H1 (cell line): ENCODE measurements around the gene SYDE2. TPM values are rescaled to one million over a fixed set of nuclear protein-coding genes. Genes with fewer than 3 reads are reported as not detected.
A peak's percentile ranks its signal among the peaks of the same experiment; 100 is the strongest.

Experiments
- CTCF ChIA-PET: fragments of 300-600 bp; sonication (Branson Sonifier 250); formaldehyde crosslinking; loops from one replicate; lab custom pipeline; 2021; ENCODE audit not compliant: partially characterized antibody; lab: Charles Lee
- POLR2A ChIA-PET: fragments of 300-600 bp; sonication (Branson Sonifier 250); formaldehyde crosslinking; loops from one replicate; lab custom pipeline; 2021; ENCODE audit warnings: inconsistent platforms; ENCODE audit not compliant: partially characterized antibody; lab: Charles Lee
- DNase-seq, 2 experiments: peaks; one replicate each; pipeline versions ENCODE4 v3.0.0 to v3.0.0-alpha.2; 2010 to 2022; ENCODE audit warnings: low spot score in 2 of 2, low read depth in 1 of 2, mixed read lengths in 1 of 2
- FAIRE-seq: peaks from 2 replicates; lab custom pipeline; 2011; peaks lifted over from hg19 to GRCh38; lab: Jason Lieb, UNC
- H2AFZ ChIP-seq: 2 replicates; pipeline ENCODE4 v1.8.1; 2012; ENCODE audit warnings: low read length, inconsistent platforms
- H2AK5ac ChIP-seq: 2 replicates; pipeline ENCODE4 v1.6.1; 2013; ENCODE audit warnings: low read depth, low read length
- H2BK120ac ChIP-seq: replicated peaks from 2 replicates; pipeline ENCODE3; 2013; ENCODE audit warnings: low read depth, low read length, inconsistent platforms
- H2BK12ac ChIP-seq: 2 replicates; pipeline ENCODE4 v1.6.1; 2013; ENCODE audit warnings: low read depth, low read length
- H2BK15ac ChIP-seq: 2 replicates; pipeline ENCODE4 v1.6.1; 2013; ENCODE audit warnings: low read length
- H2BK20ac ChIP-seq: 2 replicates; pipeline ENCODE4 v1.6.1; 2013; ENCODE audit warnings: low read length
- H2BK5ac ChIP-seq: 2 replicates; pipeline ENCODE4 v1.6.1; 2013; ENCODE audit warnings: low read depth, low read length
- H3K14ac ChIP-seq: 2 replicates; pipeline ENCODE4 v1.6.1; 2013; ENCODE audit warnings: inconsistent platforms; ENCODE audit not compliant: insufficient read length
- H3K18ac ChIP-seq: 2 replicates; pipeline ENCODE4 v1.6.1; 2013; ENCODE audit warnings: low read length; ENCODE audit errors: extremely low read depth
- H3K23ac ChIP-seq: 2 replicates; pipeline ENCODE4 v1.6.1; 2013; ENCODE audit warnings: inconsistent platforms; ENCODE audit not compliant: insufficient read length
- H3K23me2 ChIP-seq: 2 replicates; pipeline ENCODE4 v1.6.1; 2013; ENCODE audit warnings: low read depth, low read length
- H3K27ac ChIP-seq: 2 replicates; pipeline ENCODE4 v1.6.1; 2011; ENCODE audit warnings: low read depth, low read length, inconsistent platforms
- H3K27me3 ChIP-seq, 4 experiments: replicated peaks in 1 of 4; 1 replicate in 1 of 4; 2 replicates in 3 of 4; pipeline versions ENCODE4 v1.6.1 to v1.8.1; 2011 to 2013; ENCODE audit warnings: low read length in 3 of 4, mild to moderate bottlenecking in 3 of 4, inconsistent platforms in 2 of 4, mixed read lengths in 2 of 4, moderate library complexity in 1 of 4; ENCODE audit not compliant: control insufficient read depth in 3 of 4, insufficient read depth in 3 of 4; ENCODE audit errors: extremely low read depth in 1 of 4
- H3K36me3 ChIP-seq, 4 experiments: 2 replicates each; pipeline versions ENCODE4 v1.6.1 to v1.8.1; 2011 to 2013; ENCODE audit warnings: mild to moderate bottlenecking in 4 of 4, low read length in 3 of 4, moderate library complexity in 2 of 4, control low read depth in 1 of 4, inconsistent platforms in 1 of 4; ENCODE audit not compliant: insufficient read depth in 4 of 4, control insufficient read depth in 2 of 4
- H3K4ac ChIP-seq: replicated peaks from 2 replicates; pipeline ENCODE3; 2013; ENCODE audit warnings: low read length, low read depth, mixed read lengths, inconsistent platforms; ENCODE audit not compliant: insufficient read length
- H3K4me1 ChIP-seq, 4 experiments: replicated peaks in 1 of 4; 1 replicate in 1 of 4; 2 replicates in 3 of 4; pipeline versions ENCODE4 v1.6.1 to v1.8.1; 2011 to 2013; ENCODE audit warnings: low read length in 3 of 4, inconsistent platforms in 2 of 4, mixed read lengths in 1 of 4; ENCODE audit not compliant: insufficient read depth in 4 of 4, control insufficient read depth in 3 of 4
- H3K4me2 ChIP-seq, 2 experiments: 2 replicates each; pipeline versions ENCODE4 v1.6.1 to v1.8.1; 2011 to 2013; ENCODE audit warnings: low read depth in 2 of 2, low read length in 2 of 2, control low read depth in 1 of 2, inconsistent platforms in 1 of 2, mild to moderate bottlenecking in 1 of 2; ENCODE audit not compliant: insufficient read depth in 1 of 2
- H3K4me3 ChIP-seq, 4 experiments: fragments of 200-600, 300-600 bp in 1 of 4; sonication (generic), shearing (Covaris generic), sonication (Bioruptor Twin) in 1 of 4; 2 replicates each; pipeline versions ENCODE4 v1.5.1 to v1.8.1; 2011 to 2016; ENCODE audit warnings: low read length in 4 of 4, low read depth in 3 of 4, control low read depth in 2 of 4, inconsistent platforms in 2 of 4, mild to moderate bottlenecking in 2 of 4, mixed read lengths in 1 of 4, moderate library complexity in 1 of 4; ENCODE audit not compliant: insufficient read depth in 2 of 4; ENCODE audit errors: extremely low read depth in 1 of 4
- H3K56ac ChIP-seq: replicated peaks from 2 replicates; pipeline ENCODE3; 2013; ENCODE audit warnings: low read depth, mild to moderate bottlenecking, mixed read lengths, low read length, inconsistent platforms; ENCODE audit not compliant: insufficient read length
- H3K79me1 ChIP-seq: 2 replicates; pipeline ENCODE4 v1.6.1; 2013; ENCODE audit warnings: low read depth, low read length, control low read depth
- H3K79me2 ChIP-seq, 2 experiments: 2 replicates each; pipeline versions ENCODE4 v1.6.1 to v1.8.1; 2012 to 2013; ENCODE audit warnings: low read length in 2 of 2, mild to moderate bottlenecking in 2 of 2, inconsistent platforms in 1 of 2; ENCODE audit not compliant: insufficient read depth in 2 of 2, control insufficient read depth in 1 of 2
- H3K9ac ChIP-seq, 4 experiments: replicated peaks in 1 of 4; 1 replicate in 1 of 4; 2 replicates in 3 of 4; pipeline versions ENCODE4 v1.6.1 to v1.8.1; 2011 to 2013; ENCODE audit warnings: low read depth in 3 of 4, low read length in 3 of 4, control low read depth in 2 of 4, mild to moderate bottlenecking in 2 of 4, moderate library complexity in 2 of 4, inconsistent platforms in 1 of 4; ENCODE audit errors: extremely low read depth in 1 of 4
- H3K9me3 ChIP-seq, 2 experiments: 2 replicates each; pipeline versions ENCODE4 v1.6.1 to v1.8.1; 2012 to 2013; ENCODE audit warnings: mild to moderate bottlenecking in 2 of 2, moderate library complexity in 2 of 2, control low read depth in 1 of 2, inconsistent platforms in 1 of 2, low read depth in 1 of 2, low read length in 1 of 2, mixed read lengths in 1 of 2; ENCODE audit not compliant: insufficient read depth in 2 of 2
- H4K20me1 ChIP-seq, 2 experiments: replicated peaks in 1 of 2; 2 replicates each; pipeline versions ENCODE3 to v1.8.1; 2011 to 2013; ENCODE audit warnings: inconsistent platforms in 2 of 2, low read length in 2 of 2, mild to moderate bottlenecking in 1 of 2; ENCODE audit not compliant: insufficient read depth in 2 of 2, control insufficient read depth in 1 of 2
- H4K5ac ChIP-seq: 2 replicates; pipeline ENCODE4 v1.6.1; 2013; ENCODE audit warnings: low read length, low read depth, mixed read lengths, inconsistent platforms; ENCODE audit not compliant: insufficient read length
- H4K8ac ChIP-seq: 2 replicates; pipeline ENCODE4 v1.8.0; 2013; ENCODE audit warnings: mild to moderate bottlenecking, moderate library complexity, low read length, inconsistent platforms; ENCODE audit not compliant: insufficient read depth; ENCODE audit errors: extremely low read depth
- H4K91ac ChIP-seq: replicated peaks from 2 replicates; pipeline ENCODE3; 2013; ENCODE audit warnings: low read length, mixed read lengths, inconsistent platforms; ENCODE audit not compliant: insufficient read length
- ASH2L ChIP-seq: fragments of 200-600, 300-600 bp; sonication (generic); IDR thresholded peaks from one replicate; pipeline ENCODE4 v1.7.1; 2017; ENCODE audit warnings: low read length
- E2F6 ChIP-seq: IDR thresholded peaks from 2 replicates; pipeline ENCODE4 v1.6.1; 2012; ENCODE audit warnings: inconsistent platforms
- EZH2 ChIP-seq: fragments of 200-600 bp; sonication (generic); IDR thresholded peaks from 2 replicates; pipeline ENCODE4 v1.7.1; 2012; ENCODE audit warnings: low read depth, mild to moderate bottlenecking, moderate library complexity, low read length, inconsistent platforms; ENCODE audit not compliant: severe bottlenecking
- RAD21 ChIP-seq, 2 experiments: IDR thresholded peaks in 1 of 2; conservative IDR thresholded peaks in 1 of 2; 2 replicates each; pipeline ENCODE4 v1.6.1; 2011; ENCODE audit warnings: low read depth in 2 of 2, low read length in 2 of 2, improper control_type of control experiment in 1 of 2, inconsistent platforms in 1 of 2, mild to moderate bottlenecking in 1 of 2, moderate library complexity in 1 of 2
- RFX5 ChIP-seq: IDR thresholded peaks from 2 replicates; pipeline ENCODE4 v1.6.1; 2011; ENCODE audit warnings: low read depth, low read length, improper control_type of control experiment, borderline replicate concordance
- SIN3A ChIP-seq, 2 experiments: IDR thresholded peaks in 1 of 2; conservative IDR thresholded peaks in 1 of 2; 2 replicates each; pipeline ENCODE4 v1.6.1; 2011 to 2012; ENCODE audit warnings: low read length in 2 of 2, improper control_type of control experiment in 1 of 2, low read depth in 1 of 2, mild to moderate bottlenecking in 1 of 2
- SP4 ChIP-seq: IDR thresholded peaks from 2 replicates; pipeline ENCODE4 v1.6.1; 2012; ENCODE audit warnings: low read length, inconsistent platforms
- SUZ12 ChIP-seq: fragments of 200-600 bp; sonication (generic); IDR thresholded peaks from 2 replicates; pipeline ENCODE4 v1.6.1; 2012; ENCODE audit warnings: mild to moderate bottlenecking, inconsistent platforms, low read length, moderate library complexity, mixed read lengths
- TEAD4 ChIP-seq: IDR thresholded peaks from 2 replicates; pipeline ENCODE4 v1.6.1; 2012; ENCODE audit warnings: low read depth, low read length, inconsistent platforms, mixed read lengths
- WGBS, 2 experiments: shearing (Covaris generic) in 1 of 2; methylation state at CpG; one replicate each; pipeline versions ENCODE4 v1.1.6 to v1.1.7; 2013 to 2015; ENCODE audit warnings: low lambda C conversion rate in 2 of 2, mixed read lengths in 2 of 2, inconsistent platforms in 1 of 2, low coverage in 1 of 2, missing lambda C conversion rate in 1 of 2; ENCODE audit not compliant: insufficient replicate concordance in 2 of 2, insufficient coverage in 1 of 2, insufficient read length in 1 of 2; ENCODE audit errors: extremely low coverage in 1 of 2, missing lambda C conversion rate in 1 of 2; 5-methylcytosine and 5-hydroxymethylcytosine counted together
- polyA plus RNA-seq, 7 experiments: library from polyadenylated mRNA; depleted of rRNA in 3 of 7; stranded (reverse) in 5 of 7; unstranded in 2 of 7; fragments of >200 nt in 5 of 7; fragments of 200-250 nt in 2 of 7; gene quantifications; 1 replicate in 5 of 7; 2 replicates in 1 of 7; 4 replicates in 1 of 7; pipeline versions ENCODE4 v1.2.1 to v1.2.3, GENCODE V29; 2011 to 2013; ENCODE audit warnings: missing spikeins in 2 of 7, mixed read lengths in 2 of 7
- total RNA-seq: library from RNA; stranded (reverse); fragmentation: NEBNext Ultra II Directional; extraction: Animal tissue kit (Norgen Biotek cat#: 25700); gene quantifications from 2 replicates; pipeline ENCODE4 v1.2.1, GENCODE V29; 2021

Gene SYDE2
- total and polyA plus RNA-seq, 2 of the 8 experiments (the other 6 are each of a cell fraction or from before 2014, with no cell fraction given): 1.6 to 14.6 TPM

DNA sequence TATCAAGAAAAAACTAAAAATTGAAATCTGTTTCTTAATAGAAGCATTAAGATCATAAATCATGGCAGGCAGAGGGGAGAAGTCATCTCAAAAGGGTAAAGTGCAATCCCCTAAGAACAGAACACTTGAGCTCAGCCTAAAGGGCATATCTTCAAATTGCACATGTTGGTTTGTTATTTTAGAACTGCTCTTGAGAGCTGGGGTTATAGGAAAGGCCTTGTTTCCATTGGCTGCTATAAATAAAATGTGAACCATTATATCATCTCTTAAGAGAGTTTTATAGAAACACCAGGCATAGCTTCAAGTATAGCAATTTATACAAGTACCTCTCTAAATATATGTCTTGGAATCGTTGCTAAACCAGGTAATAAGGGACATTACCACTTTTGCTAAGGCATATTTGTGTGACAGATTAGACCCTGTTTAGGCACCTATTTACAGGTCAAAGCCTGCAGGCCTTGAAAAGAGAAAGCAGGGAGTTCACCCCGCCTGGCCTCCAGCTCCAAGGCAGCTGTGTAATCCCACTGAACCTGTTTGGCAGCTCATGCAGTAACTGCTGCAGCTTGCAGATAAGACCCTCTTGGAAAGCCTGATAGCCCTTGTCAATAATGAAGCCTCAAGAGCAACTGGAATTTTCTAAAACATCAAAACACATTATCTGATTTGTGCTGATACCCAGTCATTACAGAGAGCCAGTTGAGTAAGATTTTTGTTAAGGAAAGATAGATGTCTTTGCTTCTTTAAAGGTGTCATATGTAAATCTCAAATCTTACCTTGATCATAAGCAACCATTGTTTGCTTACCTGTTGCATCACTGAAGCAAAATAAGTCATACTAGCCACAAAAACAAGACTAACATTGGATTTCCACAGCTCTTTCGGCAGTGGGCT lies 24.2 kb upstream of the SYDE2 start:
- H2BK15ac ChIP-seq: no peak overlapping the region
- no peak overlapping the region for H2BK120ac ChIP-seq
- POLR2A ChIA-PET: interaction anchor here (1.0 to 2.9 kb wide), 5 partner anchors 14 to 35 kb away, joined by 3 to 17 read pairs (median 4); partner anchors contain the start of genes C1orf52 and SYDE2
- H3K18ac ChIP-seq: no peak overlapping the region; the same call in 1 of the 2 replicates
- no peak overlapping the region for H2BK5ac ChIP-seq
- H3K9ac ChIP-seq: no peak overlapping the region
- no peaks in the 10 kb centered on the region for H3K79me2 ChIP-seq
- H4K20me1 ChIP-seq: no peaks in the 10 kb centered on the region
- FAIRE-seq (peak; percentile 88), DNase-seq (peak; percentile 38 to 60)
- H3K4me3 ChIP-seq: peak overlapping the region in 2 of 4 experiments; percentile 1 to 5; a peak in 2 of 8 replicates
- peaks cover 0 to 15% (median 4%) of the 10 kb centered on the region in 4 experiments; a peak in 4 of 7 replicates for H3K4me1 ChIP-seq
- 45% methylated on average over 3 of the region's 3 CpGs; no CpG with 5 or more reads in 1 of the 2 experiments for WGBS, 2 experiments
- no peak overlapping the region for H2BK20ac ChIP-seq
- no peak overlapping the region for H3K14ac ChIP-seq
- H2AK5ac ChIP-seq: no peak overlapping the region
- no peak overlapping the region for H3K56ac ChIP-seq
- no peaks in the 10 kb centered on the region for H3K79me1 ChIP-seq
- no peak overlapping the region for H4K8ac ChIP-seq
- 0 out of 2 replicates have a peak overlapping the region, but pooled peaks have one; percentile 2 for H3K27ac ChIP-seq
- no peak overlapping the region for H2AFZ ChIP-seq
- H3K23me2 ChIP-seq: no peaks in the 10 kb centered on the region
- H4K91ac ChIP-seq: no peak overlapping the region
- no peak overlapping the region; the same call in 1 of the 2 replicates for H2BK12ac ChIP-seq
- no peak overlapping the region for H3K23ac ChIP-seq
- no peaks in the 10 kb centered on the region for H3K36me3 ChIP-seq
- no peaks in the 10 kb centered on the region for H3K9me3 ChIP-seq
- H4K5ac ChIP-seq: no peak overlapping the region
- no peak overlapping the region for H3K4ac ChIP-seq
- H3K4me2 ChIP-seq: peak overlapping the region; percentile 50 to 59
- CTCF ChIA-PET: interaction anchor here (0.8 to 3.1 kb wide), 13 partner anchors 9 to 280 kb away, joined by 3 to 15 read pairs (median 4); no protein-coding TSS in a partner anchor
- H3K27me3 ChIP-seq: no peaks in the 10 kb centered on the region
- TF ChIP-seq RAD21 (IDR thresholded peaks at IDR 0.05 in 1 of 2, conservative IDR thresholded peaks at IDR 0.05 in 1 of 2; ENCODE audit: low read depth in 2 of 2, low read length in 2 of 2): peak in 1 of 2 experiments; percentile 22; a peak in 1 of 4 replicates
- TF ChIP-seq TEAD4: peak; percentile 67
- TF ChIP-seq RFX5: no peak
- TF ChIP-seq SIN3A (conservative IDR thresholded peaks at IDR 0.05 in 1 of 2, IDR thresholded peaks at IDR 0.05 in 1 of 2; ENCODE audit: low read depth in 1 of 2, low read length in 2 of 2): no peak
- TF ChIP-seq SUZ12: no peak
- no peak for TF ChIP-seq EZH2
- TF ChIP-seq ASH2L: peak; percentile 100
- TF ChIP-seq SP4: no peak
- TF ChIP-seq E2F6: no peak
